Astrocyte of the spinal cord (primary cell): ENCODE data around the gene DTNB.

Source experiments
- DNase-seq: peaks from one replicate; pipeline ENCODE4 v3.0.0; 2011; ENCODE audit warnings: low read depth, low spot score
- H3K4me3 ChIP-seq: 2 replicates; pipeline ENCODE4 v1.5.1; 2011; ENCODE audit warnings: low read depth, mild to moderate bottlenecking, low read length, moderate library complexity
- CTCF ChIP-seq: IDR thresholded peaks from 2 replicates; pipeline ENCODE4 v1.5.1; 2012; ENCODE audit warnings: low read depth, mild to moderate bottlenecking, low read length, inconsistent platforms
- in situ Hi-C: cut with HindIII; loops from 2 replicates; pipeline ENCODE4 v1.10.0; 2017; ENCODE audit warnings: low sequenced_read_pairs

The DTNB gene

GRCh38 chr2:25512707-25513106 lies 160.7 kb downstream of the DTNB start:
- in situ Hi-C loops = no loop called here
- DNase-seq = no peak
- no peak for TF ChIP-seq CTCF
- no peak overlapping the region for H3K4me3 ChIP-seq

GRCh38 chr2:25506226-25506625 lies 167.2 kb downstream of the DTNB start:
- TF ChIP-seq CTCF = no peak
- DNase-seq = no peak
- in situ Hi-C loops = no loop called here
- H3K4me3 ChIP-seq = no peak overlapping the region

GRCh38 chr2:25505622-25506021 lies 167.8 kb downstream of the DTNB start:
- DNase-seq = peak; percentile 62
- no peak overlapping the region for H3K4me3 ChIP-seq
- no peak for TF ChIP-seq CTCF
- in situ Hi-C loops = no loop called here

- TF ChIP-seq CTCF = no peak
- H3K4me3 ChIP-seq = no peak overlapping the region
- in situ Hi-C loops = no loop called here
- DNase-seq = no peak
Measured at GRCh38 chr2:25505182-25505581, 168.2 kb downstream of the DTNB start.

- no peak for DNase-seq
- in situ Hi-C loops = no loop called here
- no peak for TF ChIP-seq CTCF
- H3K4me3 ChIP-seq = no peak overlapping the region
Measured at GRCh38 chr2:25504266-25504665, 169.1 kb downstream of the DTNB start.

- H3K4me3 ChIP-seq = no peak overlapping the region
- TF ChIP-seq CTCF = no peak
- in situ Hi-C loops = no loop called here
- DNase-seq = no peak
Measured at GRCh38 chr2:25499157-25499556, 174.2 kb downstream of the DTNB start.

- no peak overlapping the region for H3K4me3 ChIP-seq
- DNase-seq = no peak
- no peak for TF ChIP-seq CTCF
- in situ Hi-C loops = no loop called here
Measured at GRCh38 chr2:25497918-25498407, 175.4 kb downstream of the DTNB start.
